Neural cell (in vitro differentiated cells): ENCODE measurements around the gene ASH1L. TPM values are rescaled to one million over a fixed set of nuclear protein-coding genes. Genes with fewer than 3 reads are reported as not detected.
"Not testable (repeated sequence)": the region's sequence is repeated elsewhere in the genome, so short reads cannot be mapped to it uniquely, and the experiment has no call there.

Experiments
- H2AFZ ChIP-seq: fragments of 200-600, 300-800 bp; sonication (generic), shearing (Covaris generic); 2 replicates; pipeline ENCODE4 v1.6.0; 2014; ENCODE audit warnings: low read depth, mild to moderate bottlenecking, antibody characterized with exemption, low read length, moderate library complexity
- H3F3A ChIP-seq: fragments of 200-600 bp; shearing (Covaris generic); 2 replicates; pipeline ENCODE4 v1.6.1; 2016; ENCODE audit warnings: mild to moderate bottlenecking, moderate library complexity, mixed read lengths, antibody characterized with exemption, low read length; ENCODE audit not compliant: insufficient read depth, poor library complexity, severe bottlenecking
- H3K27ac ChIP-seq: fragments of 200-600, 300-800 bp; sonication (generic), shearing (Covaris generic); 2 replicates; pipeline ENCODE4 v1.5.1; 2014; ENCODE audit warnings: mild to moderate bottlenecking, low read length, moderate library complexity
- H3K27me3 ChIP-seq: fragments of 300-800, 200-600 bp; sonication (generic), shearing (Covaris generic); 2 replicates; pipeline ENCODE4 v1.6.0; 2014; ENCODE audit warnings: mild to moderate bottlenecking, low read depth, low read length, moderate library complexity; ENCODE audit not compliant: insufficient read depth
- H3K36me3 ChIP-seq: fragments of 300-800, 200-600 bp; sonication (generic), shearing (Covaris generic); 2 replicates; pipeline ENCODE4 v1.5.1; 2014; ENCODE audit warnings: mild to moderate bottlenecking, antibody characterized with exemption, low read length, moderate library complexity; ENCODE audit not compliant: insufficient read depth
- H3K4me2 ChIP-seq: fragments of 300-800, 200-600 bp; sonication (generic), shearing (Covaris generic); 2 replicates; pipeline ENCODE4 v1.6.0; 2014; ENCODE audit warnings: mild to moderate bottlenecking, low read length
- H3K4me3 ChIP-seq: fragments of 300-800, 200-600 bp; sonication (generic), shearing (Covaris generic); 2 replicates; pipeline ENCODE4 v1.5.1; 2014; ENCODE audit warnings: mild to moderate bottlenecking, low read length, moderate library complexity
- H3K79me2 ChIP-seq: fragments of 200-600 bp; shearing (Covaris generic); replicated peaks from 2 replicates; pipeline ENCODE4 v1.6.0; 2014; ENCODE audit warnings: mild to moderate bottlenecking, low read length, moderate library complexity; ENCODE audit not compliant: insufficient read depth
- H3K9ac ChIP-seq: fragments of 300-800, 200-600 bp; sonication (generic), shearing (Covaris generic); 2 replicates; pipeline ENCODE4 v1.6.1; 2016; ENCODE audit warnings: mild to moderate bottlenecking, low read length, mixed read lengths
- H3K9me2 ChIP-seq: fragments of 200-600 bp; shearing (Covaris generic); 2 replicates; pipeline ENCODE4 v1.6.1; 2016; ENCODE audit warnings: mild to moderate bottlenecking, low read length, mixed read lengths; ENCODE audit not compliant: insufficient read depth
- H3K9me3 ChIP-seq: fragments of 200-600, 300-800 bp; sonication (generic), shearing (Covaris generic); 2 replicates; pipeline ENCODE4 v1.6.1; 2016; ENCODE audit warnings: mild to moderate bottlenecking, mixed run types, low read length, moderate library complexity, mixed read lengths
- H4K20me1 ChIP-seq: fragments of 200-600 bp; shearing (Covaris generic); 2 replicates; pipeline ENCODE4 v1.6.1; 2016; ENCODE audit warnings: mild to moderate bottlenecking, mixed run types; ENCODE audit not compliant: insufficient read depth
- EP300 ChIP-seq: fragments of 450-650 bp; conservative IDR thresholded peaks from 2 replicates; pipeline ENCODE4 v1.6.1; 2014; ENCODE audit warnings: antibody characterized with exemption, mild to moderate bottlenecking, moderate library complexity; ENCODE audit not compliant: poor library complexity, severe bottlenecking
- EZH2 ChIP-seq: fragments of 200-600, 300-800 bp; shearing (Covaris generic), sonication (generic); IDR thresholded peaks from 2 replicates; pipeline ENCODE4 v1.6.1; 2014; ENCODE audit warnings: antibody characterized with exemption, low read length, borderline replicate concordance, mild to moderate bottlenecking; ENCODE audit not compliant: insufficient read depth, poor library complexity, severe bottlenecking
- MXI1 ChIP-seq: fragments of 450-650 bp; conservative IDR thresholded peaks from 2 replicates; pipeline ENCODE4 v1.6.1; 2014; ENCODE audit warnings: antibody characterized with exemption, mild to moderate bottlenecking; ENCODE audit not compliant: poor library complexity, severe bottlenecking
- POLR2AphosphoS5 ChIP-seq: IDR thresholded peaks from 2 replicates; pipeline ENCODE4 v1.6.1; 2012
- RAD21 ChIP-seq: fragments of 450-650 bp; conservative IDR thresholded peaks from 2 replicates; pipeline ENCODE4 v1.6.1; 2014; ENCODE audit warnings: antibody characterized with exemption, mild to moderate bottlenecking, moderate library complexity
- SMC3 ChIP-seq: fragments of 450-650 bp; conservative IDR thresholded peaks from 2 replicates; pipeline ENCODE4 v1.6.1; 2014; ENCODE audit warnings: antibody characterized with exemption, mild to moderate bottlenecking, moderate library complexity; ENCODE audit not compliant: poor library complexity
- TAF1 ChIP-seq: IDR thresholded peaks from 2 replicates; pipeline ENCODE4 v1.6.1; 2012; ENCODE audit warnings: low read depth
- polyA plus RNA-seq: library from polyadenylated mRNA; depleted of rRNA; stranded (reverse); fragments of >200 nt; gene quantifications from 2 replicates; pipeline ENCODE4 v1.2.3, GENCODE V29; 2014
- TF ChIP-seq, protein P1 (sequence below): IDR thresholded peaks from 2 replicates; pipeline ENCODE4 v1.6.1; 2012; ENCODE audit warnings: borderline replicate concordance
- TF ChIP-seq, protein P2 (sequence below): fragments of 450-650 bp; IDR thresholded peaks from 2 replicates; pipeline ENCODE4 v1.5.1; 2014; ENCODE audit warnings: antibody characterized with exemption, mild to moderate bottlenecking, moderate library complexity; ENCODE audit not compliant: poor library complexity, severe bottlenecking

The ASH1L gene
- polyA plus RNA-seq, 1 donor from 2014 or later = 16.2 TPM

DNA sequence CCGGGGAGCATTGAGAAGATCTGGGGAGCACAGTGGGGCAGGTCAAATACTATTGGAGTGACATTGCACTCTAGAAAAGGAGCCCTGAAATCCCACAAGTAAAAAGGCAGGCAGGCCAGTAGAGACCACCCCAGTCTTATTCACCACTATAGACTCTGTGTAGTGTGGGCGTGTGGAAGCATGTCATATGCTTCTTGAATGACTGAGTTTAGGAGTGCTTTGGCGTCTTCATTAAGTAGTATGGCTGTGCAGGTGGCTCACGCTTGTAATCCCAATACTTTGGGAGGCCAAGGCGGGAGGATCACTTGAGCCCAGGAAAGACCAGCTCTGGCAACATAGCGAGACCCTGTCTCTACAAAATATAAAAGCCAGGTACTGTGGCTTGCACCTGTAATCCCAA is 21.2 kb upstream of the ASH1L start:
- H3K9ac ChIP-seq, H4K20me1 ChIP-seq, H3K79me2 ChIP-seq, H3K9me3 ChIP-seq, H3K4me3 ChIP-seq, H2AFZ ChIP-seq, H3K9me2 ChIP-seq, H3F3A ChIP-seq, H3K27me3 ChIP-seq, H3K36me3 ChIP-seq, H3K27ac ChIP-seq, H3K4me2 ChIP-seq: not testable (repeated sequence)

DNA sequence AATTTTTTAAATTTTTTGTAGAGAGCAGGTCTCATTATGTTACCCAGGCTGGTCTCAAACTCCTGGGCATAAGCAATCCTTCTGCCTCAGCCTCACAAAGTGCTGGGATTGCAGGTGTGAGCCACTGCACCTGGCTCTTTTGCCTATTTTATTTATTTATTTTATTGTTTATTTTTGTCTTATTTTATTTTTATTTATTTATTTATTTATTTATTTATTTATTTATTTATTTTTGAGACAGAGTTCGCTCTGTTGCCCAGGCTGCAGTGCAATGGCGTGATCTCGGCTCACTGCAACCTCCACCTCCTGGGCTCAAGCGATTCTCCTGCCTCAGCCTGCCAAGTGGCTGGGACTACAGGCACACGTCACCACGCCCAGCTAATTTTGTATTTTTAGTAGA is 13.0 kb upstream of the ASH1L start:
- not testable (repeated sequence) for H3K9me3 ChIP-seq, H3K27me3 ChIP-seq, H3K9ac ChIP-seq, H2AFZ ChIP-seq, H3K9me2 ChIP-seq, H3F3A ChIP-seq, H3K27ac ChIP-seq, H3K36me3 ChIP-seq, H3K4me2 ChIP-seq, H3K79me2 ChIP-seq, H4K20me1 ChIP-seq, H3K4me3 ChIP-seq

DNA sequence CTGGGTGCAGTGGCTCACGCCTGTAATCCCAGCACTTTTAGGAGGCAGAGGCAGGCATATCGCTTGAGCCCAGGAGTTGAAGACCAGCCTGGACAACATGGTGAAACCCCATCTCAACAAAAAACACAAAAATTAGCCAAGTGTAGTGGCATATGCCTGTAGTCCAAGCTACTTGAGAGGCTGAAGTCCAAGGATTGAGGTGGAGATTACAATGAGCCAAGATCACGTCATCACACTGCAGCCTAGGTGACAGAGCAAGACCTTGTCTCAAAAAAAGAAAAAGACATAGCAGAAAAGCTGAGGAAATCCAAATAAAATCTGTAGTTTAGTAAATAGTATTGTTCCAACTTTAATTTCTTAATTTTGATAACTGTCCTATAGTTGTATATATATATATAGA is 11.5 kb upstream of the ASH1L start:
- no peak overlapping the region for H3K4me2 ChIP-seq
- H3K79me2 ChIP-seq = peaks cover 9% of the 10 kb centered on the region
- H3K9me2 ChIP-seq = no peaks in the 10 kb centered on the region
- no peaks in the 10 kb centered on the region for H4K20me1 ChIP-seq
- H3K36me3 ChIP-seq = no peaks in the 10 kb centered on the region
- no peaks in the 10 kb centered on the region for H3K27me3 ChIP-seq
- H3K9ac ChIP-seq = no peak overlapping the region
- H3K9me3 ChIP-seq = no peaks in the 10 kb centered on the region
- no peak overlapping the region for H2AFZ ChIP-seq
- H3K27ac ChIP-seq = no peak overlapping the region
- TF ChIP-seq TAF1 (no peak), MXI1 (no peak), POLR2AphosphoS5 (no peak), SMC3 (no peak), RAD21 (no peak), EZH2 (no peak), EP300 (no peak)
- TF ChIP-seq, protein P1, sequence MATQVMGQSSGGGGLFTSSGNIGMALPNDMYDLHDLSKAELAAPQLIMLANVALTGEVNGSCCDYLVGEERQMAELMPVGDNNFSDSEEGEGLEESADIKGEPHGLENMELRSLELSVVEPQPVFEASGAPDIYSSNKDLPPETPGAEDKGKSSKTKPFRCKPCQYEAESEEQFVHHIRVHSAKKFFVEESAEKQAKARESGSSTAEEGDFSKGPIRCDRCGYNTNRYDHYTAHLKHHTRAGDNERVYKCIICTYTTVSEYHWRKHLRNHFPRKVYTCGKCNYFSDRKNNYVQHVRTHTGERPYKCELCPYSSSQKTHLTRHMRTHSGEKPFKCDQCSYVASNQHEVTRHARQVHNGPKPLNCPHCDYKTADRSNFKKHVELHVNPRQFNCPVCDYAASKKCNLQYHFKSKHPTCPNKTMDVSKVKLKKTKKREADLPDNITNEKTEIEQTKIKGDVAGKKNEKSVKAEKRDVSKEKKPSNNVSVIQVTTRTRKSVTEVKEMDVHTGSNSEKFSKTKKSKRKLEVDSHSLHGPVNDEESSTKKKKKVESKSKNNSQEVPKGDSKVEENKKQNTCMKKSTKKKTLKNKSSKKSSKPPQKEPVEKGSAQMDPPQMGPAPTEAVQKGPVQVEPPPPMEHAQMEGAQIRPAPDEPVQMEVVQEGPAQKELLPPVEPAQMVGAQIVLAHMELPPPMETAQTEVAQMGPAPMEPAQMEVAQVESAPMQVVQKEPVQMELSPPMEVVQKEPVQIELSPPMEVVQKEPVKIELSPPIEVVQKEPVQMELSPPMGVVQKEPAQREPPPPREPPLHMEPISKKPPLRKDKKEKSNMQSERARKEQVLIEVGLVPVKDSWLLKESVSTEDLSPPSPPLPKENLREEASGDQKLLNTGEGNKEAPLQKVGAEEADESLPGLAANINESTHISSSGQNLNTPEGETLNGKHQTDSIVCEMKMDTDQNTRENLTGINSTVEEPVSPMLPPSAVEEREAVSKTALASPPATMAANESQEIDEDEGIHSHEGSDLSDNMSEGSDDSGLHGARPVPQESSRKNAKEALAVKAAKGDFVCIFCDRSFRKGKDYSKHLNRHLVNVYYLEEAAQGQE = no peak
- TF ChIP-seq, protein P2, sequence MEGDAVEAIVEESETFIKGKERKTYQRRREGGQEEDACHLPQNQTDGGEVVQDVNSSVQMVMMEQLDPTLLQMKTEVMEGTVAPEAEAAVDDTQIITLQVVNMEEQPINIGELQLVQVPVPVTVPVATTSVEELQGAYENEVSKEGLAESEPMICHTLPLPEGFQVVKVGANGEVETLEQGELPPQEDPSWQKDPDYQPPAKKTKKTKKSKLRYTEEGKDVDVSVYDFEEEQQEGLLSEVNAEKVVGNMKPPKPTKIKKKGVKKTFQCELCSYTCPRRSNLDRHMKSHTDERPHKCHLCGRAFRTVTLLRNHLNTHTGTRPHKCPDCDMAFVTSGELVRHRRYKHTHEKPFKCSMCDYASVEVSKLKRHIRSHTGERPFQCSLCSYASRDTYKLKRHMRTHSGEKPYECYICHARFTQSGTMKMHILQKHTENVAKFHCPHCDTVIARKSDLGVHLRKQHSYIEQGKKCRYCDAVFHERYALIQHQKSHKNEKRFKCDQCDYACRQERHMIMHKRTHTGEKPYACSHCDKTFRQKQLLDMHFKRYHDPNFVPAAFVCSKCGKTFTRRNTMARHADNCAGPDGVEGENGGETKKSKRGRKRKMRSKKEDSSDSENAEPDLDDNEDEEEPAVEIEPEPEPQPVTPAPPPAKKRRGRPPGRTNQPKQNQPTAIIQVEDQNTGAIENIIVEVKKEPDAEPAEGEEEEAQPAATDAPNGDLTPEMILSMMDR = no peak
- no peak overlapping the region for H3K4me3 ChIP-seq
- no peaks in the 10 kb centered on the region for H3F3A ChIP-seq
